Gastroesophageal sphincter (tissue), 4 donors: ENCODE results near the gene SINHCAF. TPM values are rescaled to one million over a fixed set of nuclear protein-coding genes. Genes with fewer than 3 reads are reported as not detected.
A peak's percentile ranks its signal among the peaks of the same experiment; 100 is the strongest.

Experiments
- ATAC-seq: fragments of 150-250 bp; one replicate; pipeline ENCODE4 v1.9.1; 2016; ENCODE audit warnings: mild to moderate bottlenecking, moderate library complexity
- H3K27ac ChIP-seq, 4 donors: fragments of 200-600 bp; sonication (generic) in 3 of 4; 1 replicate in 3 of 4; 2 replicates in 1 of 4; pipeline ENCODE4 v1.5.1; 2016 to 2019
- H3K27me3 ChIP-seq: fragments of 200-600 bp; sonication (generic); one replicate; pipeline ENCODE4 v1.5.1; 2019
- H3K36me3 ChIP-seq, 2 donors: fragments of 200-600 bp; sonication (generic); one replicate each; pipeline ENCODE4 v1.5.1; 2019; ENCODE audit warnings: control low read depth in 1 of 2
- H3K4me1 ChIP-seq, 3 donors: fragments of 200-600 bp; sonication (generic); 1 replicate in 2 of 3; 2 replicates in 1 of 3; pipeline ENCODE4 v1.5.1; 2016 to 2019; ENCODE audit warnings: control low read depth in 2 of 3
- H3K4me3 ChIP-seq, 2 donors: fragments of 200-600 bp; sonication (generic); one replicate each; pipeline ENCODE4 v1.5.1; 2019; ENCODE audit warnings: mild to moderate bottlenecking in 1 of 2, moderate library complexity in 1 of 2
- H3K9me3 ChIP-seq, 3 donors: fragments of 200-600 bp; sonication (generic); one replicate each; pipeline ENCODE4 v1.5.1; 2017 to 2019; ENCODE audit warnings: control low read depth in 2 of 3
- EP300 ChIP-seq: sonication (generic); formaldehyde crosslinking; IDR thresholded peaks from one replicate; pipeline ENCODE4 v1.6.1; 2017; ENCODE audit warnings: antibody characterized with exemption, mild to moderate bottlenecking
- POLR2A ChIP-seq, 2 donors: fragments of 450-650 bp; IDR thresholded peaks; one replicate each; pipeline ENCODE4 v1.6.1; 2017; ENCODE audit warnings: antibody characterized with exemption in 2 of 2, mild to moderate bottlenecking in 2 of 2, moderate library complexity in 1 of 2
- POLR2AphosphoS5 ChIP-seq: sonication (generic); formaldehyde crosslinking; IDR thresholded peaks from one replicate; pipeline ENCODE4 v1.6.1; 2017; ENCODE audit warnings: antibody characterized with exemption
- WGBS, 2 donors: methylation state at CpG; one replicate each; pipeline ENCODE4 v1.1.5; 2018; ENCODE audit warnings: low coverage in 1 of 2; 5-methylcytosine and 5-hydroxymethylcytosine counted together
- total RNA-seq, 4 donors: library from RNA; depleted of rRNA; stranded (reverse); fragments of >200 nt; gene quantifications; one replicate each; pipeline ENCODE4 v1.1.0, GENCODE V29; 2016
- TF ChIP-seq, protein P1 (sequence below), 4 experiments: fragments of 200-600 bp in 2 of 4; fragments of 450-650 bp in 2 of 4; sonication (generic) in 1 of 4; IDR thresholded peaks; one replicate each; pipeline ENCODE4 v1.5.1; 2017 to 2019; ENCODE audit warnings: antibody characterized with exemption in 4 of 4, mild to moderate bottlenecking in 2 of 4, moderate library complexity in 2 of 4

Gene SINHCAF
- total RNA-seq, 4 donors from 2014 or later, result 21.7 to 67.8 (median 25.8) TPM

DNA sequence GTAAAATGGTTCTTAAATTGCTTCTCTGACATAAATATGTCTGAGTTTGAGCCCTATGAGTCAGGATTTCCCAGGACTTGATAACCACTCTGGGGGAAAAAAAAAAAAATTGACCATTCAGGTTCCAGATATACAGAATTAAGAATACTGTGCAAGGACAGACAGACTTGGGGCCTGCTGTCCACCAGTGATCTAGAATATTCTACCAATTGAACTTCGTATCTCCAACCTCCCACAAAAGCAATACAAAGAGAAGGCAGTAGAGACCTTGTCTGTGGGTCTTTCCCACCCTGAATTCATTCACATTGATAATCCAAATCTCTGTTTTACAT is 4.1 kb downstream of the SINHCAF start:
- no peak for TF ChIP-seq POLR2AphosphoS5
- no peak for TF ChIP-seq EP300
- TF ChIP-seq, protein P1, sequence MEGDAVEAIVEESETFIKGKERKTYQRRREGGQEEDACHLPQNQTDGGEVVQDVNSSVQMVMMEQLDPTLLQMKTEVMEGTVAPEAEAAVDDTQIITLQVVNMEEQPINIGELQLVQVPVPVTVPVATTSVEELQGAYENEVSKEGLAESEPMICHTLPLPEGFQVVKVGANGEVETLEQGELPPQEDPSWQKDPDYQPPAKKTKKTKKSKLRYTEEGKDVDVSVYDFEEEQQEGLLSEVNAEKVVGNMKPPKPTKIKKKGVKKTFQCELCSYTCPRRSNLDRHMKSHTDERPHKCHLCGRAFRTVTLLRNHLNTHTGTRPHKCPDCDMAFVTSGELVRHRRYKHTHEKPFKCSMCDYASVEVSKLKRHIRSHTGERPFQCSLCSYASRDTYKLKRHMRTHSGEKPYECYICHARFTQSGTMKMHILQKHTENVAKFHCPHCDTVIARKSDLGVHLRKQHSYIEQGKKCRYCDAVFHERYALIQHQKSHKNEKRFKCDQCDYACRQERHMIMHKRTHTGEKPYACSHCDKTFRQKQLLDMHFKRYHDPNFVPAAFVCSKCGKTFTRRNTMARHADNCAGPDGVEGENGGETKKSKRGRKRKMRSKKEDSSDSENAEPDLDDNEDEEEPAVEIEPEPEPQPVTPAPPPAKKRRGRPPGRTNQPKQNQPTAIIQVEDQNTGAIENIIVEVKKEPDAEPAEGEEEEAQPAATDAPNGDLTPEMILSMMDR (IDR thresholded peaks at IDR 0.05), result no peak
- TF ChIP-seq POLR2A (IDR thresholded peaks at IDR 0.05), result no peak
- 88 to 100% methylated on average over 1 of the region's 1 CpG for WGBS, 2 donors
- Histone ChIP-seq H3K27me3 (no peaks in the 10 kb centered on the region), H3K4me1 (peaks cover 0 to 67% (median 0%) of the 10 kb centered on the region in 3 donors), H3K4me3 (no peak overlapping the region), H3K36me3 (no peaks in the 10 kb centered on the region), H3K27ac (no peak overlapping the region), H3K9me3 (no peaks in the 10 kb centered on the region)
- no peak for ATAC-seq

DNA sequence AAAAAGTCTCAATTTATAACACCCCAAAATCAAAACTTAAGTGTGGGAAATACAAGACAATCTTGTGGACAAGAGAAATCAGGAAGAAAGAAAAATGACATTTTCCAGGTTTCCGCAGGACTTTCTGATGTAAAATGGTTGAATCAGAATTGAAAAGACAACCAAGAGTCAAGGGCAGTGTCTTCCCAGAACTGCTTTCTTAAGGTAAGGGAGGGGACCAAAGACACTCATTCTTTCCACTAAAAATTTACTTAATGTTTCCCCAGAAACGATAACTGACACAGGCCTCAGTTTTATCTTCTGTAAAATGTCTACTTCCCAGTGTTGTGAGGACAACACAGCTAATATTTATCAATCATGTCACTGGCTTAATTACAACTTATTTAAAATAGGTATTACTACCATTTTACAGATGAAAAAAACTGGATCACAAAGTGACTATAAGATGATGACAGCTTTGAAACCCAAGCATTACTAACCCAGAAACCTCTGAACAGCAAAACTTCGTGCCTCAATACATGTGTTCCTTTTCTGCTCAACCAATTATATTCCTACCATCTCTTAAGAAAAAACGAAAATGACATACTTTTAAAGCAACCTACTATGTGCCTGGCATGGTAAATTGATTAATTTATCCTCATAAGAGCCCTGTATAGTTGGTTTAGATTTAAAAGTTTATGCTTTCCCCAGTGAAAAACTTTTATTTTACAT is 4.6 kb downstream of the SINHCAF start:
- H3K27me3 ChIP-seq, result no peaks in the 10 kb centered on the region
- peaks cover 0 to 68% (median 0%) of the 10 kb centered on the region in 3 donors for H3K4me1 ChIP-seq
- no peak for ATAC-seq
- no peak overlapping the region for H3K4me3 ChIP-seq
- TF ChIP-seq EP300 (no peak), POLR2A (IDR thresholded peaks at IDR 0.05) (no peak), POLR2AphosphoS5 (no peak)
- TF ChIP-seq, protein P1 (IDR thresholded peaks at IDR 0.05), result no peak
- H3K36me3 ChIP-seq, result no peaks in the 10 kb centered on the region
- WGBS, 2 donors, result 64 to 70% methylated on average over 3 to 4 of the region's 4 CpGs
- no peak overlapping the region for H3K27ac ChIP-seq
- no peaks in the 10 kb centered on the region for H3K9me3 ChIP-seq

DNA sequence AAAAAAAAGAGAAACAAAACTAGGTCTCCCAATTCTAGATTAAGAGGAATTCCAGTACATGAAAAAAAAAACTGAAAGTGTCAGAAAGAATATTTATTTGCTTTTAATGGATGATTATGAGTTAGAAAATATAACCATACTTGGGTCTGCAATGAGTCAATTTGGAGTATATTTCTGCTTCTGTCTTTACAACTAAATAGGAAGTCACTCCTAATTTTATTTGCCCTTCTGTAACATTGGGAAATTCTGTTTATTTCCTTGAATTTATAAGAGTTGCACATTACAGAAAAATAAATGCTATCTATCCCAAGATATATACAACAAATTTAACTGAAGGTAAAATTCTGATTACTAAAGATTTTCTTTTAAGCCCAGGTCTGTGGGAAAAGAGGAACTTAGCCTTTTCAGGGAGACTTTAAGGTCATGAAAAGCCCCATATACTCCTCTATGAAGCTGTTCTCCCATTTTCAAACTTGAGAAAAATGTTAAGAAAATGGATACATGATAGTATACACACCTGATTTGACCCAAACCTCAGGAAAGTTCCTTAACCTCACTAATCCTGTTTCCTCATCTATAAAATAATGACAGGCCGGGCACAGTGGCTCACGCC is 7.2 kb downstream of the SINHCAF start:
- Histone ChIP-seq H3K36me3 (no peaks in the 10 kb centered on the region), H3K4me3 (no peak overlapping the region), H3K27me3 (no peaks in the 10 kb centered on the region), H3K9me3 (no peaks in the 10 kb centered on the region), H3K27ac (peak overlapping the region in 1 of 4 donors; percentile 58), H3K4me1 (peaks cover 0 to 68% (median 0%) of the 10 kb centered on the region in 3 donors)
- TF ChIP-seq, protein P1 (IDR thresholded peaks at IDR 0.05), result no peak
- no peak for TF ChIP-seq POLR2A (IDR thresholded peaks at IDR 0.05)
- TF ChIP-seq EP300, result no peak
- no peak for TF ChIP-seq POLR2AphosphoS5
- whole genome bisulfite sequencing, 2 donors, result 83% methylated on average over 2 of the region's 2 CpGs; no CpG with 5 or more reads in 1 of the 2 donors
- ATAC-seq, result no peak

DNA sequence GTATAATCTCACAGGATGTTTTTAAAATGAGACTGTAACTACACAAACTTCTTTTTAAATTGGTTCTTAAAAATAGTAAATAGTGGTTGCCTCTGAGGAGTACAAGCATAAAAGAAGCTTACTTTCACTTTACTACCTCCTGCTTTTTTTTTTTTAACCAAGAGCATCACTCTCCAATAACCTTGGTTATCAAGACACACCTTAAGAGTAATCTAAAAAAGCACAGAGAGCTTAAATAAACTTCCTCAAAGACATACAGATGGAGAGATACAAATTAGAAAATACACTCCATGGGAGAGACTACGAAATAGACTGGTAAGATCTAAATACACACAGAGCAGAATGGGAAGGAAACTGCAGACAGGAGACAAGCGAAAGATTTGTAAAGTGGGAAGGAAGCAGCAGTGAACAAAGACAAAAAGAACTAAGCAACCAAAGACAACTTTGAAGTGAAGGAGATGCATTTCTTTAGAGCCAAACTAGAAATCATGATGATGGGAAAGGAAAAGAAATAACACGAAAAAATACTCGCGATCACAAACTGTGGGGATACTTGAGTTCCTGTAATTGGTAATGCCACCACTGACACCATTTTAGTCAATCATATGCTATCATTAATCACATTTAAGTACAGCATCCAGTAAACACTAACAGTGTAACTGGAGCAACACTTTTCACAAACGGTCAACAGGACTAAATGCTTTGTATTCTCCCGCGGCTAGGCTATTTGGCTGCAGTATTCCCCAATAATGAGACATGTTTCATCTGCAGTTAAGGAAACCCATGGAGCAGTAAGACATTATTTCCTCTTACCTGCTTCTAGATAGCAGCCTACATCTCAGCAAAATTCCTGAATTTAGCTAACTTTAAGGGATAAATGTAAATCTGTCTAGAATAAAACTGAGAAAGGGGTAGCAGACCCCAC is 8.2 kb downstream of the SINHCAF start:
- peaks cover 0 to 57% (median 0%) of the 10 kb centered on the region in 3 donors for H3K4me1 ChIP-seq
- no peaks in the 10 kb centered on the region for H3K27me3 ChIP-seq
- H3K4me3 ChIP-seq, result peak overlapping the region; percentile 35 to 41
- no peaks in the 10 kb centered on the region for H3K36me3 ChIP-seq
- H3K9me3 ChIP-seq, result no peaks in the 10 kb centered on the region
- 21 to 22% methylated on average over 8 of the region's 8 CpGs for WGBS, 2 donors
- ATAC-seq, result no peak
- TF ChIP-seq EP300, result no peak
- TF ChIP-seq POLR2A (IDR thresholded peaks at IDR 0.05), result no peak
- TF ChIP-seq, protein P1 (IDR thresholded peaks at IDR 0.05), result no peak
- no peak for TF ChIP-seq POLR2AphosphoS5
- peak overlapping the region; percentile 33 to 58 (median 54) for H3K27ac ChIP-seq
